PC-9 (cell line): ENCODE measurements around the gene RNF40. TPM values are rescaled to one million over a fixed set of nuclear protein-coding genes. Genes with fewer than 3 reads are reported as not detected.

Experiments
- BruUV-seq: library from RNA; stranded (reverse); fragments of 400-500 nt; replicated peaks from 2 replicates; lab custom pipeline; 2021; lab: Mats Ljungman, UMichigan
- CTCF ChIA-PET: fragments of 300-600 bp; sonication (Branson Sonifier 250); formaldehyde crosslinking; loops from one replicate; lab custom pipeline; 2022; ENCODE audit warnings: antibody characterized with exemption; lab: Charles Lee
- POLR2A ChIA-PET: fragments of 300-600 bp; sonication (Branson Sonifier 250); formaldehyde crosslinking; loops from one replicate; lab custom pipeline; 2022; ENCODE audit warnings: antibody characterized with exemption; ENCODE audit not compliant: unreplicated experiment; lab: Charles Lee
- DNase-seq, 2 experiments: peaks; one replicate each; pipeline versions ENCODE4 v3.0.0 to v3.0.0-alpha.2; 2015 to 2022; ENCODE audit warnings: mixed read lengths in 1 of 2
- H2AFZ ChIP-seq: fragments of 200-600 bp; sonication (generic); 2 replicates; pipeline ENCODE4 v1.8.1; 2017; ENCODE audit warnings: antibody characterized with exemption
- H3F3A ChIP-seq: fragments of 200-600 bp; sonication (generic); 2 replicates; pipeline ENCODE4 v1.8.1; 2017; ENCODE audit warnings: antibody characterized with exemption, mild to moderate bottlenecking, low read depth; ENCODE audit not compliant: insufficient read depth
- H3K27ac ChIP-seq: fragments of 200-600 bp; sonication (generic); 2 replicates; pipeline ENCODE4 v1.6.1; 2016; ENCODE audit warnings: mixed run types
- H3K27me3 ChIP-seq: fragments of 200-600 bp; sonication (generic); 2 replicates; pipeline ENCODE4 v1.6.1; 2016; ENCODE audit warnings: low read depth, mixed run types; ENCODE audit not compliant: insufficient read depth
- H3K36me3 ChIP-seq: fragments of 200-600 bp; sonication (generic); 2 replicates; pipeline ENCODE4 v1.6.1; 2016; ENCODE audit warnings: low read depth, mixed run types
- H3K4me1 ChIP-seq: fragments of 200-600 bp; sonication (generic); replicated peaks from 2 replicates; pipeline ENCODE4 v1.6.1; 2016; ENCODE audit warnings: mixed run types; ENCODE audit not compliant: insufficient read depth
- H3K4me2 ChIP-seq: fragments of 200-600 bp; sonication (generic); 2 replicates; pipeline ENCODE4 v1.6.1; 2017; ENCODE audit warnings: mixed run types
- H3K4me3 ChIP-seq: fragments of 200-600 bp; sonication (generic); 2 replicates; pipeline ENCODE4 v1.6.1; 2016; ENCODE audit warnings: mixed run types
- H3K79me2 ChIP-seq: fragments of 200-600 bp; sonication (generic); 2 replicates; pipeline ENCODE4 v1.6.1; 2017; ENCODE audit warnings: low read depth, mixed run types
- H3K9me2 ChIP-seq: fragments of 200-600 bp; sonication (generic); 2 replicates; pipeline ENCODE4 v1.8.1; 2017; ENCODE audit warnings: mild to moderate bottlenecking; ENCODE audit not compliant: insufficient read depth
- H3K9me3 ChIP-seq: fragments of 200-600 bp; sonication (generic); 2 replicates; pipeline ENCODE4 v1.8.1; 2016; ENCODE audit warnings: low read depth; ENCODE audit not compliant: insufficient read depth
- H4K20me1 ChIP-seq: fragments of 200-600 bp; sonication (generic); 2 replicates; pipeline ENCODE4 v1.8.1; 2017; ENCODE audit not compliant: insufficient read depth
- CTCF ChIP-seq: fragments of 200-600 bp; sonication (generic); conservative IDR thresholded peaks from 2 replicates; pipeline ENCODE4 v1.6.1; 2017; ENCODE audit warnings: mixed run types, antibody characterized with exemption, mild to moderate bottlenecking, moderate library complexity
- EZH2 ChIP-seq: fragments of 200-600 bp; sonication (generic); IDR thresholded peaks from 2 replicates; pipeline ENCODE4 v1.8.0; 2017; ENCODE audit warnings: antibody characterized with exemption, low read depth
- intact Hi-C: fragments of 100-400 bp; cut with micrococcal nuclease; formaldehyde crosslinking; loops from one replicate; pipeline ENCODE4 v1.10.0; 2022; ENCODE audit not compliant: unreplicated experiment
- total RNA-seq: library from RNA; stranded (reverse); gene quantifications from 2 replicates; pipeline ENCODE4 v1.2.3, GENCODE V29; 2021

The RNF40 gene
- total RNA-seq, 1 experiment from 2014 or later: 178 TPM

GRCh38 chr16:30780549-30780948 is 18.4 kb downstream of the RNF40 start:
- H3K9me2 ChIP-seq: no peaks in the 10 kb centered on the region
- peaks cover 8% of the 10 kb centered on the region; the same call in 1 of the 2 replicates for H3K4me1 ChIP-seq
- H3F3A ChIP-seq: peaks cover 28% of the 10 kb centered on the region; the same call in 1 of the 2 replicates
- no peak overlapping the region for H3K4me2 ChIP-seq
- ChIA-PET CTCF (no interaction called here), POLR2A (interaction anchor here (0.6 kb wide), 1 partner anchor 15 kb away, joined by 5 read pairs; no protein-coding TSS in a partner anchor)
- no peak overlapping the region for H2AFZ ChIP-seq
- H4K20me1 ChIP-seq: no peaks in the 10 kb centered on the region
- H3K4me3 ChIP-seq: no peak overlapping the region
- intact Hi-C loops: no loop called here
- TF ChIP-seq CTCF (no peak), EZH2 (no peak)
- H3K27ac ChIP-seq: no peak overlapping the region
- H3K9me3 ChIP-seq: no peaks in the 10 kb centered on the region
- DNase-seq: no peak
- H3K79me2 ChIP-seq: peaks cover 3% of the 10 kb centered on the region
- no peaks in the 10 kb centered on the region for H3K36me3 ChIP-seq
- H3K27me3 ChIP-seq: no peaks in the 10 kb centered on the region
- no TSS peak for BruUV-seq

GRCh38 chr16:30782486-30783279 is 20.6 kb downstream of the RNF40 start:
- intact Hi-C loops: no loop called here
- ChIA-PET CTCF (no interaction called here), POLR2A (interaction anchor here (0.7 kb wide), 1 partner anchor 46 kb away, joined by 3 read pairs; no protein-coding TSS in a partner anchor)

More at GRCh38 chr16:30782486-30783279, 20.6 kb downstream of the RNF40 start:
- Histone ChIP-seq H3K9me2 (no peaks in the 10 kb centered on the region), H3K36me3 (no peaks in the 10 kb centered on the region), H2AFZ (no peak overlapping the region), H4K20me1 (no peaks in the 10 kb centered on the region; the same call in 1 of the 2 replicates), H3F3A (peaks cover 21% of the 10 kb centered on the region; the same call in 1 of the 2 replicates), H3K4me3 (no peak overlapping the region), H3K79me2 (peaks cover 16% of the 10 kb centered on the region), H3K4me2 (no peak overlapping the region), H3K9me3 (no peaks in the 10 kb centered on the region), H3K4me1 (peaks cover 6% of the 10 kb centered on the region), H3K27ac (no peak overlapping the region), H3K27me3 (no peaks in the 10 kb centered on the region)
- TF ChIP-seq CTCF (no peak), EZH2 (no peak)
- DNase-seq: no peak
- no TSS peak for BruUV-seq
